Mesothelial cell of epicardium (in vitro differentiated cells): Measurements from ENCODE around the gene NEB. TPM values are rescaled to one million over a fixed set of nuclear protein-coding genes. Genes with fewer than 3 reads are reported as not detected.

Source experiments
- DNase-seq, 2 experiments: peaks; one replicate each; pipeline ENCODE4 v3.0.0; 2021; ENCODE audit warnings: low spot score in 2 of 2; ENCODE audit not compliant: unreplicated experiment in 2 of 2
- H3K27ac Mint-ChIP-seq: 2 replicates; pipeline ENCODE4 v1.8.0; 2021; ENCODE audit warnings: mixed read lengths
- H3K27me3 Mint-ChIP-seq: 2 replicates; pipeline ENCODE4 v1.8.0; 2021; ENCODE audit warnings: low read depth, mixed read lengths
- H3K36me3 Mint-ChIP-seq: 2 replicates; pipeline ENCODE4 v1.8.0; 2021; ENCODE audit warnings: mixed read lengths
- H3K4me1 Mint-ChIP-seq: 2 replicates; pipeline ENCODE4 v1.8.0; 2021; ENCODE audit warnings: mixed read lengths
- H3K4me3 Mint-ChIP-seq: 2 replicates; pipeline ENCODE4 v1.8.0; 2021; ENCODE audit warnings: mild to moderate bottlenecking, moderate library complexity, mixed read lengths
- H3K9me3 Mint-ChIP-seq: 2 replicates; pipeline ENCODE4 v1.8.0; 2021; ENCODE audit warnings: mixed read lengths
- total RNA-seq: library from RNA; stranded (reverse); gene quantifications from 3 replicates; pipeline ENCODE4 v1.2.1, GENCODE V29; 2021
- TF ChIP-seq, protein P1 (sequence below): fragments of 200-600 bp; sonication (generic); IDR thresholded peaks from one replicate; pipeline ENCODE4 v1.5.0; 2021; ENCODE audit warnings: antibody characterized with exemption; ENCODE audit not compliant: unreplicated experiment

The NEB gene
- total RNA-seq, 1 donor from 2014 or later, result 0.92 TPM

DNA sequence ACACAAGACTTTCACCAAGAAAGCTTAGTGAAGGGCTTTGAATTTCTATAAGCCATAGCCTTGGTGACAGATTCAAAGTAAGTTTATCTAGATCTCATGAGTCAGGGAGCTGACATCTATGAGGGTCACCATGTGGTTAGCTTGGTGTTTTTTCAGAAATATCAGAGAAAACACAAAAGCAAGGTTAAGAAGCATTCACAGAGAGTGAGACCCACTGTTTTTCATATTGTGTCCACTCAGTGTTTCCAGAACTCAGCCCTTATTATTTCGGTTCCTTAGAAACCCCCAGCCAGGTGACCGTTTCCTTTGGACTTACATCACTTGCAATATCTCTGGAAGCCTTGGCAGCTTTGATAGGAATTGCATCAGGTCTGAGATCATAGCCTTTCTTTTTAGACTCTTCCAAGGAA lies 76.6 kb downstream of the NEB start:
- Mint-ChIP-seq H3K4me1 (no peaks in the 10 kb centered on the region), H3K9me3 (peaks cover 4% of the 10 kb centered on the region), H3K27me3 (peaks cover 2% of the 10 kb centered on the region), H3K27ac (no peak overlapping the region), H3K36me3 (no peaks in the 10 kb centered on the region), H3K4me3 (no peak overlapping the region)
- TF ChIP-seq, protein P1, sequence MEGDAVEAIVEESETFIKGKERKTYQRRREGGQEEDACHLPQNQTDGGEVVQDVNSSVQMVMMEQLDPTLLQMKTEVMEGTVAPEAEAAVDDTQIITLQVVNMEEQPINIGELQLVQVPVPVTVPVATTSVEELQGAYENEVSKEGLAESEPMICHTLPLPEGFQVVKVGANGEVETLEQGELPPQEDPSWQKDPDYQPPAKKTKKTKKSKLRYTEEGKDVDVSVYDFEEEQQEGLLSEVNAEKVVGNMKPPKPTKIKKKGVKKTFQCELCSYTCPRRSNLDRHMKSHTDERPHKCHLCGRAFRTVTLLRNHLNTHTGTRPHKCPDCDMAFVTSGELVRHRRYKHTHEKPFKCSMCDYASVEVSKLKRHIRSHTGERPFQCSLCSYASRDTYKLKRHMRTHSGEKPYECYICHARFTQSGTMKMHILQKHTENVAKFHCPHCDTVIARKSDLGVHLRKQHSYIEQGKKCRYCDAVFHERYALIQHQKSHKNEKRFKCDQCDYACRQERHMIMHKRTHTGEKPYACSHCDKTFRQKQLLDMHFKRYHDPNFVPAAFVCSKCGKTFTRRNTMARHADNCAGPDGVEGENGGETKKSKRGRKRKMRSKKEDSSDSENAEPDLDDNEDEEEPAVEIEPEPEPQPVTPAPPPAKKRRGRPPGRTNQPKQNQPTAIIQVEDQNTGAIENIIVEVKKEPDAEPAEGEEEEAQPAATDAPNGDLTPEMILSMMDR, result no peak
- no peak for DNase-seq

DNA sequence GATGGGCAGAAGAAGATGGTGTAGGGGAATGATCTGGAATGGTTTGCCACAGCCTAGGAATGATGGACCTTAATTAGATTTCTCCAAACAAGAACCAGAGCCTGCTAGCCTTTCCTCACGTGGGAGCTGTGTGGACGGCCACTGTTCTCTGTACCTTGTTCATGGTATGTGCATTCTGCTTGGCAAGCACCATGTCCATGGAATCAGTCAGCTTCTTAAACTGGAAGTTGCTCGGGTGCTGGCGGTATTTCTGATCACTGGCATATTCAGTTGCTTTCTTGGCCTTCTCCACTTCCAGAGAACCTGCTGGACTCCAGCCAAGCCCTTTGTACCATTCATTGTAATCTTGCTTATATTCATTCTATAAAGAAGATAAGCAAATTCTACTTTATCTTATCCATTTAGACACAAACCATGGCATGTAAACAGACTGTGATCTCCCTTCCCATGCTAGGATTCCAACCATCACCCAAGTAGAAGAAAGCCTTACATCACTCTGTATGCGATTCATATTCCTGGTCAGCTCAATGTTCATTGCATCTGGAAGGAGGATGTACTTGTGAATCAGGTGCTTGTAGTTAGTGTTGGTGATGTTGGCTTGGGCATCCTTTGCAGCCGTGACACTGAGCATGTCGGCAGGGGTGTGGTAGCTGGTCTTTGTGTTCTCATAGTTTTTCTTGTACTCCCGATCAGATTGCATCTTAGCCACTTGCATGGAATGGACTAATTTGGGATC lies 78.4 kb downstream of the NEB start:
- no peaks in the 10 kb centered on the region for H3K4me1 Mint-ChIP-seq
- TF ChIP-seq, protein P1, result no peak
- DNase-seq, result no peak
- H3K27ac Mint-ChIP-seq, result no peak overlapping the region
- H3K9me3 Mint-ChIP-seq, result peaks cover 4% of the 10 kb centered on the region
- H3K4me3 Mint-ChIP-seq, result no peak overlapping the region
- H3K27me3 Mint-ChIP-seq, result peaks cover 3% of the 10 kb centered on the region
- no peaks in the 10 kb centered on the region for H3K36me3 Mint-ChIP-seq

DNA sequence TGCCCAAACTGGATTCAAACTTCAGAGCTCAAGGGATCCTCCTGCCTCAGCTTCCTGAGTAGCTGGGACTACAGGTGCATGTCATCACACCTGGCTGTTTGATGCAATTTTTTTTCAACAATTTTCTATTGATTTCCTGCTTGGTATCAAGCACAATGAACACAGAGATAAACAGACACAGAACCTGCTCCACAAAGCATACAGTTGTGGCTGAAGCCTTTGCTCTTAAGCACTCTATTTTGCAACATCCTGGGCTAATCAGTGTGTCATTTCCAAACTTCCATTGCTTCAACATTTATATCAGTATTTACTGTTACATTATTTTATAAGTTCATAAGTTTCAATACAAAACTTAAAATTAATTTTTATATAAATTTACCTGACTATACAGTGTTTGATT lies 79.4 kb downstream of the NEB start:
- Mint-ChIP-seq H3K36me3 (no peaks in the 10 kb centered on the region), H3K9me3 (peaks cover under 1% of the 10 kb centered on the region), H3K27me3 (peaks cover 3% of the 10 kb centered on the region), H3K27ac (no peak overlapping the region), H3K4me1 (no peaks in the 10 kb centered on the region), H3K4me3 (no peak overlapping the region)
- DNase-seq, result no peak
- TF ChIP-seq, protein P1, result no peak

DNA sequence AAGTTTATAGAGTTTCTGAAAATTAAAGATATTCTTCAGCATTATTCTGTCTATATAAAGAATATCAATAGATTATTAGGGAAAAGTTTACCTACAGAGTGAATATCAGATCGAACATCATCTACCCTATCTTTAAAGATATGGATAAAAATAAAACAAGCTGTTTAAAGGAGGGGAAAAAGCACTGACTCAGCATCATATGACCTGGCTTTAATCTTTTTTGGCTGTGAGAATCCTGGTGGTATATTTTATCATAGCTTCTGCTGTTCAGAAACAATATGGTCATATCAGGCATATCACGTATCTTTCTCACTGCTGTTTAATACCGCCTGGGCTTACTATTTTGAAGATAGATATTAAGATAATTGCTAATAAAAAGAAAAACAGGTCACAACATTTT lies 80.2 kb downstream of the NEB start:
- TF ChIP-seq, protein P1, result no peak
- H3K9me3 Mint-ChIP-seq, result no peaks in the 10 kb centered on the region
- no peak overlapping the region for H3K4me3 Mint-ChIP-seq
- peaks cover 3% of the 10 kb centered on the region for H3K27me3 Mint-ChIP-seq
- no peak overlapping the region for H3K27ac Mint-ChIP-seq
- H3K4me1 Mint-ChIP-seq, result no peaks in the 10 kb centered on the region
- no peak for DNase-seq
- H3K36me3 Mint-ChIP-seq, result no peaks in the 10 kb centered on the region

DNA sequence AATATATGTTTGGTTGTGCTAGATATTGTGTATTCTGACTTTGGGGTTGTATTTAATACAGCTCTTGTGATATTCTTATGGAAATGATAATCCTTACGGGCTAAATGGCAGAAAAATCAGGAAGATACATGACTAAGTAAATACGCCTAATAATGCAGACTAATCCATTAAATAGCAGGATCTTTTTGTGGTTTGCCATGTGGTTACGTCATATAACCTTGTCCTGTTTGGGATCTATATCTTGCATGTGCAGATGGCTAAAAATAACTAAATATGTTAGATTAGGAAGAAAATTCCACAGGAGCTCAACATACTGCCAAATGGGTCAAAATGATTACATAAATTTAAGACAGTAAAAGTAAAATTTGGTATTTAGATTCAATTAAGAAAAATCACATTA lies 83.0 kb downstream of the NEB start:
- Mint-ChIP-seq H3K4me1 (no peaks in the 10 kb centered on the region), H3K4me3 (no peak overlapping the region), H3K27me3 (peaks cover 1% of the 10 kb centered on the region), H3K27ac (no peak overlapping the region), H3K9me3 (peaks cover 4% of the 10 kb centered on the region), H3K36me3 (peaks cover 2% of the 10 kb centered on the region)
- TF ChIP-seq, protein P1, result no peak
- no peak for DNase-seq
